Cardiac muscle cell (in vitro differentiated cells and primary cell): ENCODE data around the gene RBP3. TPM values are rescaled to one million over a fixed set of nuclear protein-coding genes. Genes with fewer than 3 reads are reported as not detected.

Experiments
- DNase-seq, 2 donors: peaks; one replicate each; pipeline versions ENCODE4 v3.0.0 to v3.0.0-alpha.2; 2010 to 2017; ENCODE audit warnings: low read depth in 1 of 2, low spot score in 1 of 2
- H3K27ac ChIP-seq: fragments of 200-600 bp; sonication (generic); 2 replicates; pipeline ENCODE4 v1.5.1; 2016
- H3K27me3 ChIP-seq: fragments of 200-600 bp; sonication (generic); 2 replicates; pipeline ENCODE4 v1.6.0; 2016; ENCODE audit warnings: control low read depth
- H3K36me3 ChIP-seq: fragments of 200-600 bp; sonication (generic); 2 replicates; pipeline ENCODE4 v1.5.1; 2016; ENCODE audit warnings: control low read depth
- H3K4me1 ChIP-seq: fragments of 200-600 bp; sonication (generic); 2 replicates; pipeline ENCODE4 v1.8.1; 2017; ENCODE audit warnings: low read depth, mild to moderate bottlenecking, mixed run types
- H3K4me3 ChIP-seq: fragments of 200-600 bp; sonication (generic); 2 replicates; pipeline ENCODE4 v1.5.1; 2016; ENCODE audit warnings: mild to moderate bottlenecking
- H3K9me3 ChIP-seq: fragments of 200-600 bp; sonication (generic); 2 replicates; pipeline ENCODE4 v1.5.1; 2017; ENCODE audit warnings: low read depth, mild to moderate bottlenecking, control low read depth
- polyA plus RNA-seq: library from polyadenylated mRNA; unstranded; fragments of >200 nt; fragmentation: Nextera tagmentation; extraction: Ambion mirVana; gene quantifications from 2 replicates; pipeline ENCODE4 v1.2.1, GENCODE V29; 2016
- total RNA-seq: library from RNA; depleted of rRNA; stranded (reverse); fragments of >200 nt; gene quantifications from 2 replicates; pipeline ENCODE4 v1.2.3, GENCODE V29; 2016
- TF ChIP-seq, protein P1 (sequence below): IDR thresholded peaks from 2 replicates; pipeline ENCODE4 v1.5.1; 2012; ENCODE audit warnings: low read depth, mild to moderate bottlenecking, low read length

RBP3 gene
- total and polyA plus RNA-seq, 2 experiments from 2014 or later = not detected

DNA sequence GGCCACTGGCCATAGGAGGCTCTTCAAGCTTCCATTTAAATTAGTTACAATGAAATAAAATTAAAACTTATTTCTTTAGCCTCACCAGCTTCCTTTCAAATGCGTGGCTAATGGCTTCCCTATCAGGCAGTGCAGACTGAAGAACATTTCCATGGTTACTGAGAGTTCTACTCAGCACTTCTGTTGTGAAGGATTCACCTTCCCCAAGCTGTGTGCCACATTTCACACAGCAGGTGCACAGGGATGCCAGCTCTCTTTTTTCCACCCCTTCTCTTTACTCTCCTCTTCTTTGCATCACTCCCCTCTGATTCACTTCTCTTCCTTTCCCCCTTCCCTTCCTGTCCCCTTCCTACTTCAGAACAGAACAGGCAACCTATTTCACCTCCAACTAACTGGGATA is 25.1 kb upstream of the RBP3 start:
- TF ChIP-seq, protein P1, sequence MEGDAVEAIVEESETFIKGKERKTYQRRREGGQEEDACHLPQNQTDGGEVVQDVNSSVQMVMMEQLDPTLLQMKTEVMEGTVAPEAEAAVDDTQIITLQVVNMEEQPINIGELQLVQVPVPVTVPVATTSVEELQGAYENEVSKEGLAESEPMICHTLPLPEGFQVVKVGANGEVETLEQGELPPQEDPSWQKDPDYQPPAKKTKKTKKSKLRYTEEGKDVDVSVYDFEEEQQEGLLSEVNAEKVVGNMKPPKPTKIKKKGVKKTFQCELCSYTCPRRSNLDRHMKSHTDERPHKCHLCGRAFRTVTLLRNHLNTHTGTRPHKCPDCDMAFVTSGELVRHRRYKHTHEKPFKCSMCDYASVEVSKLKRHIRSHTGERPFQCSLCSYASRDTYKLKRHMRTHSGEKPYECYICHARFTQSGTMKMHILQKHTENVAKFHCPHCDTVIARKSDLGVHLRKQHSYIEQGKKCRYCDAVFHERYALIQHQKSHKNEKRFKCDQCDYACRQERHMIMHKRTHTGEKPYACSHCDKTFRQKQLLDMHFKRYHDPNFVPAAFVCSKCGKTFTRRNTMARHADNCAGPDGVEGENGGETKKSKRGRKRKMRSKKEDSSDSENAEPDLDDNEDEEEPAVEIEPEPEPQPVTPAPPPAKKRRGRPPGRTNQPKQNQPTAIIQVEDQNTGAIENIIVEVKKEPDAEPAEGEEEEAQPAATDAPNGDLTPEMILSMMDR = no peak
- H3K4me3 ChIP-seq = no peak overlapping the region
- no peaks in the 10 kb centered on the region for H3K9me3 ChIP-seq
- no peaks in the 10 kb centered on the region for H3K27me3 ChIP-seq
- H3K27ac ChIP-seq = peak overlapping the region; percentile 24
- peaks cover 51% of the 10 kb centered on the region for H3K4me1 ChIP-seq
- no peak for DNase-seq
- no peaks in the 10 kb centered on the region for H3K36me3 ChIP-seq

- H3K27ac ChIP-seq = peak overlapping the region; percentile 24
- DNase-seq = peak in 1 of 2 donors; percentile 46
Observed at GRCh38 chr10:47323636-47324296, 24.4 kb upstream of the RBP3 start.

GRCh38 chr10:47325303-47326291 is 22.6 kb upstream of the RBP3 start:
- H3K36me3 ChIP-seq = no peaks in the 10 kb centered on the region
- H3K4me3 ChIP-seq = no peak overlapping the region
- TF ChIP-seq, protein P1 = no peak
- DNase-seq = no peak
- no peaks in the 10 kb centered on the region for H3K9me3 ChIP-seq
- H3K27ac ChIP-seq = peak overlapping the region; percentile 74
- H3K4me1 ChIP-seq = peaks cover 48% of the 10 kb centered on the region
- H3K27me3 ChIP-seq = no peaks in the 10 kb centered on the region

More at GRCh38 chr10:47323636-47324296, 24.4 kb upstream of the RBP3 start:
- Histone ChIP-seq H3K27me3 (no peaks in the 10 kb centered on the region), H3K9me3 (no peaks in the 10 kb centered on the region), H3K4me3 (no peak overlapping the region), H3K4me1 (peaks cover 51% of the 10 kb centered on the region), H3K36me3 (no peaks in the 10 kb centered on the region)
- TF ChIP-seq, protein P1 = no peak

DNA sequence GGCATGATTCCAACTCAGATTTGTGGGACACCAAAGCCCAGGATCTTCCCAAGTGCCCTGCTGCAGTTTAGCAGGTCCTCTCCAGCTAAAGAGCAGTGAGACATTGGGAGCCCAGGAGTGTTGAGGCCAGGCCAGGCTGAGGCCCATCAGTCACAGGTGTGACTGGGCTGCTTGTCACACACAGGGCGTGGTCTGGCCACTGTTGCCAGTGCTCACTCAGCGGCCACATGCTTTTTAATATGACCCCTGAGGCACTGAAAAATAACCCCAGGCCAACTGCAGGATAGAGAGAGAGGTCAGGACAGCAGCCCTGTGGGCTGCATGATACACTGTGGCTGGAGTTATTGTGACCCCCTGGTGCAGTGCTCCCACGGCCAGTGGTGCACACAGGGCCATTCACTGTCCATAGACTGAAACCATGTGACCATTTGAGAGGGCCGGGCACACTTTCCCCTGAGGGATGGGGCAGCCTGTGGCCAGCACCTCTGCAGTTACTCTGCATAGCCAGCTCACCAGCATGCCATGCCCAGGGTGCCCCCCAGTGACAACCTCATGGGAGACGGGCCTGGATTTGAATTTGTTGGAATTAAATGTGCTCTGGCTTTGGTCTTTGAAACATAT is 21.7 kb upstream of the RBP3 start:
- DNase-seq = no peak
- Histone ChIP-seq H3K27ac (peak overlapping the region; percentile 74), H3K27me3 (no peaks in the 10 kb centered on the region), H3K4me1 (peaks cover 40% of the 10 kb centered on the region), H3K4me3 (no peak overlapping the region), H3K36me3 (no peaks in the 10 kb centered on the region), H3K9me3 (no peaks in the 10 kb centered on the region)
- TF ChIP-seq, protein P1 = no peak

- DNase-seq = peak in 1 of 2 donors; percentile 57
- Histone ChIP-seq H3K27me3 (no peaks in the 10 kb centered on the region), H3K36me3 (no peaks in the 10 kb centered on the region), H3K4me3 (no peak overlapping the region), H3K4me1 (peaks cover 35% of the 10 kb centered on the region), H3K27ac (peak overlapping the region; percentile 74), H3K9me3 (no peaks in the 10 kb centered on the region)
- TF ChIP-seq, protein P1 = no peak
Observed at GRCh38 chr10:47326927-47327330, 21.2 kb upstream of the RBP3 start.
